Activated CD8-positive, alpha-beta memory T cell treated with anti-CD3 and anti-CD28 coated beads for 4 hours (primary cell): Measurements from ENCODE around the gene SIM2.

ENCODE experiments used
- DNase-seq, 2 donors: peaks; one replicate each; pipeline ENCODE4 v3.0.0-alpha.2; 2020; ENCODE audit warnings: low read depth in 2 of 2

The SIM2 gene

GRCh38 chr21:36766511-36766910, 67.6 kb downstream of the SIM2 start:
- no peak for DNase-seq

- no peak for DNase-seq
These were observed 68.2 kb downstream of the SIM2 start for GRCh38 chr21:36767096-36767495.

GRCh38 chr21:36768496-36768895, 69.6 kb downstream of the SIM2 start:
- no peak for DNase-seq

- DNase-seq, result no peak
These were observed 70.3 kb downstream of the SIM2 start for GRCh38 chr21:36769051-36769839.

GRCh38 chr21:36773117-36773516, 74.2 kb downstream of the SIM2 start:
- DNase-seq, result no peak

- no peak for DNase-seq
These were observed 75.1 kb downstream of the SIM2 start for GRCh38 chr21:36773995-36774394.

- no peak for DNase-seq
These were observed 78.2 kb downstream of the SIM2 start for GRCh38 chr21:36776981-36777617.

GRCh38 chr21:36780861-36781260, 81.9 kb downstream of the SIM2 start:
- no peak for DNase-seq

GRCh38 chr21:36783612-36784374, 84.9 kb downstream of the SIM2 start:
- DNase-seq, result no peak

- DNase-seq, result no peak
These were observed 86.0 kb downstream of the SIM2 start for GRCh38 chr21:36784947-36785346.

- DNase-seq, result no peak
These were observed 86.7 kb downstream of the SIM2 start for GRCh38 chr21:36785615-36786014.

- DNase-seq, result no peak
These were observed 87.3 kb downstream of the SIM2 start for GRCh38 chr21:36786186-36786585.

- DNase-seq, result no peak
These were observed 89.3 kb downstream of the SIM2 start for GRCh38 chr21:36788120-36788638.

- no peak for DNase-seq
These were observed 91.7 kb downstream of the SIM2 start for GRCh38 chr21:36790616-36791015.

- DNase-seq, result no peak
These were observed 92.3 kb downstream of the SIM2 start for GRCh38 chr21:36791180-36791579.

- no peak for DNase-seq
These were observed 93.0 kb downstream of the SIM2 start for GRCh38 chr21:36791695-36792470.

- no peak for DNase-seq
These were observed 93.6 kb downstream of the SIM2 start for GRCh38 chr21:36792505-36792967.

- DNase-seq, result no peak
These were observed 97.2 kb downstream of the SIM2 start for GRCh38 chr21:36796070-36796469.

- no peak for DNase-seq
These were observed 99.6 kb downstream of the SIM2 start for GRCh38 chr21:36798491-36798890.
